NB4 (cell line): ENCODE measurements around the gene ZFYVE1.

ENCODE experiments used
- DNase-seq: peaks from one replicate; pipeline ENCODE4 v3.0.0; 2010; ENCODE audit warnings: low read depth
- H3K4me3 ChIP-seq: one replicate; pipeline ENCODE4 v1.5.1; 2011; ENCODE audit warnings: mild to moderate bottlenecking, low read depth, low read length, moderate library complexity
- MAX ChIP-seq: IDR thresholded peaks from 2 replicates; pipeline ENCODE4 v1.6.1; 2011; ENCODE audit warnings: low read depth, low read length
- MYC ChIP-seq: IDR thresholded peaks from 2 replicates; pipeline ENCODE4 v1.6.1; 2011; ENCODE audit warnings: low read depth, low read length
- POLR2A ChIP-seq: IDR thresholded peaks from 2 replicates; pipeline ENCODE4 v1.6.1; 2011; ENCODE audit warnings: mild to moderate bottlenecking; ENCODE audit not compliant: insufficient read length; ENCODE audit errors: extremely low read depth
- TF ChIP-seq, protein P1 (sequence below): IDR thresholded peaks from one replicate; pipeline ENCODE4 v1.5.1; 2012; ENCODE audit warnings: low read depth, low read length

Gene ZFYVE1

DNA sequence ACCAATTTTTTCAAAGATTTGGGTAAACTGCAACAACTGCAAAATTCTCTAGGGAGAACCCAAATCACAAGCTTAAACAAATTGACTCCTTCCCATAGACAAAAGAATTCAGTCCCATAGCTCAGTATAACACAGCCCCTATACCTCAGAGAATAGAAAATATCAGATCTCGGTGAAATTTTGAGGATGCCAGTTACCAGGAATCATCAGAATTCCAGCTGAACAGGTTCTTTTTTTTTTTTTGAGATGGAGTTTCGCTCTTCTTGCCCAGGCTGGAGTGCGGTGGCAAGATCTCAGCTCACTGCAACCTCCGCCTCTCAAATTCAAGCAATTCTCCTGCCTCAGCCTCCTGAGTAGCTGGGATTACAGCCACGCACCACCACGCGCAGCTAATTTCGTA, 36.7 kb downstream of the ZFYVE1 start:
- TF ChIP-seq MYC (no peak), MAX (no peak), POLR2A (no peak)
- TF ChIP-seq, protein P1, sequence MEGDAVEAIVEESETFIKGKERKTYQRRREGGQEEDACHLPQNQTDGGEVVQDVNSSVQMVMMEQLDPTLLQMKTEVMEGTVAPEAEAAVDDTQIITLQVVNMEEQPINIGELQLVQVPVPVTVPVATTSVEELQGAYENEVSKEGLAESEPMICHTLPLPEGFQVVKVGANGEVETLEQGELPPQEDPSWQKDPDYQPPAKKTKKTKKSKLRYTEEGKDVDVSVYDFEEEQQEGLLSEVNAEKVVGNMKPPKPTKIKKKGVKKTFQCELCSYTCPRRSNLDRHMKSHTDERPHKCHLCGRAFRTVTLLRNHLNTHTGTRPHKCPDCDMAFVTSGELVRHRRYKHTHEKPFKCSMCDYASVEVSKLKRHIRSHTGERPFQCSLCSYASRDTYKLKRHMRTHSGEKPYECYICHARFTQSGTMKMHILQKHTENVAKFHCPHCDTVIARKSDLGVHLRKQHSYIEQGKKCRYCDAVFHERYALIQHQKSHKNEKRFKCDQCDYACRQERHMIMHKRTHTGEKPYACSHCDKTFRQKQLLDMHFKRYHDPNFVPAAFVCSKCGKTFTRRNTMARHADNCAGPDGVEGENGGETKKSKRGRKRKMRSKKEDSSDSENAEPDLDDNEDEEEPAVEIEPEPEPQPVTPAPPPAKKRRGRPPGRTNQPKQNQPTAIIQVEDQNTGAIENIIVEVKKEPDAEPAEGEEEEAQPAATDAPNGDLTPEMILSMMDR = no peak
- H3K4me3 ChIP-seq = no peak overlapping the region
- DNase-seq = no peak

DNA sequence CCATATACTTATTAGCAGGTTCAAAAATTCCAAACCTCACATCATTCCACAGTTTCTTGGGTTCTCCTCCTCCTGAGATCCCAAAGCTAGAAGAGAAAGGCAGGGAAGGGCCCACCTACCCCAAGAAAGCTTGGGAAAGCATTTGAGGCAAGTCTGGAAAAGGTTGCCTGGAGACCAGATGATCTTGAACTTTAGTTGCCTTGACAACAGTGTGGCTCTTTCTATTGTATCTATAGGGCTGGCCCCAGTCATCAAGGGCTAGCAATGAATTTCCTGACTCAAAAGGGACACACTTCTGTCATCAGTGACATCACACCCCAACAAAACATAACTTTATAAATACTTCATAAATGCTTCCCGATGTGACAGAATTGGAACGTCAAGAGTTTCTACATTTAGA, 40.0 kb downstream of the ZFYVE1 start:
- TF ChIP-seq POLR2A (no peak), MYC (no peak), MAX (no peak)
- TF ChIP-seq, protein P1 = no peak
- no peak for DNase-seq
- H3K4me3 ChIP-seq = no peak overlapping the region

DNA sequence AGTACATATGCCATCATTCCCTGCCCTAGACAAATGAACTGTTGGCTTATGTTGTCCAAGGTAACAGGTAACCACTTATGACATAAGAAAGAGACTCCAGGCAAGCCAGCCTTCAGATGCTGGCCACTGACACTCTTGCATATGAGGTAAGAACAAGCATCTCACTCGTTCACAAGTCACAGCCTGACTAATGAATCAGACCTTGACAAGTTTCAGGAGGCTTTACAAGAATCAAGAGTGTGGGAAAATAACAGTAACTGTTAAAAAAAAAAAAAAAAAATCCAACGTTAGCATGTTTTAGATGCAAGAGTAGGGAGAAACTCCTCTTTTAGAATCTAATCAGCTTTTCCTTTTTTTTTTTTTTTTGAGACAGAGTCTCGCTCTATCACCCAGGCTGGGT, 40.7 kb downstream of the ZFYVE1 start:
- DNase-seq = no peak
- no peak overlapping the region for H3K4me3 ChIP-seq
- TF ChIP-seq POLR2A (no peak), MYC (no peak), MAX (no peak)
- TF ChIP-seq, protein P1 = no peak

DNA sequence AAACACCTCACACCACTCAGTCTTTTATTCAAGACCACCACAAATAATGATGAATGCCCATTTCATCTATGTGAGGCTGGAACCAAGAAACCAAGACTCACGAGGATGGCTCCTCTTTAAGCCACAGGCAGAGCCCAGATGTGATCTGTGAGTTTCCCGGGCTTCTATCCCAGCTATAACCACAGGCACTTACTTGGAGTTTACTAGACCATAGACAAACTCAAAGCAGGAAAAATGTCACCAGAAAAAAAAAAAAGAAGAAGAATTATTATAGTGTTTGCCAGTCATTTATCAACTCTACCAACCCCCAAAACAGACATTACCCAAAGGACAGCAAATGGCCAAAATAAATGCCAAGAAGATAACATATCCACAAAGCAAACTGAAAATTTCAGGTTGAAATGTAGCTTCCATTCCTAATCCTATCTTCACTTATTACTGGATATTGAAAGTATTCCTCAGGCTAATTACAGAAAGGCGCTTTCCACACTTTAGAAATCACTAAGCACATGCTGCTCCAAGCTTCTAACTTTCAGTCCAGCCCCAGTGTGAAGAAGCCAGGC, 44.7 kb downstream of the ZFYVE1 start:
- no peak overlapping the region for H3K4me3 ChIP-seq
- TF ChIP-seq MYC = no peak
- TF ChIP-seq POLR2A = no peak
- TF ChIP-seq MAX = no peak
- TF ChIP-seq, protein P1 = no peak

GRCh38 chr14:72980863-72981262, 46.0 kb downstream of the ZFYVE1 start:
- TF ChIP-seq, protein P1 = no peak
- TF ChIP-seq POLR2A (no peak), MYC (no peak), MAX (no peak)
- no peak for DNase-seq
- H3K4me3 ChIP-seq = no peak overlapping the region

More for the DNA sequence above, 44.7 kb downstream of the ZFYVE1 start:
- DNase-seq = no peak

GRCh38 chr14:72978856-72979255, 48.0 kb downstream of the ZFYVE1 start:
- no peak for TF ChIP-seq POLR2A
- no peak for TF ChIP-seq MYC
- TF ChIP-seq, protein P1 = no peak
- TF ChIP-seq MAX = no peak
- H3K4me3 ChIP-seq = no peak overlapping the region
- no peak for DNase-seq
